Thyroid gland (tissue), 4 donors: ENCODE results near the gene PCDH1.

Experiments
- POLR2A ChIP-seq, 2 donors: fragments of 450-650 bp; IDR thresholded peaks; one replicate each; pipeline ENCODE4 v1.6.1; 2017; ENCODE audit warnings: antibody characterized with exemption in 2 of 2, mild to moderate bottlenecking in 2 of 2, moderate library complexity in 1 of 2
- TF ChIP-seq, protein P1 (sequence below), 6 experiments: fragments of 200-600 bp in 3 of 6; fragments of 450-650 bp in 3 of 6; sonication (generic) in 3 of 6; IDR thresholded peaks; one replicate each; pipeline ENCODE4 v1.5.1; 2016 to 2019; ENCODE audit warnings: antibody characterized with exemption in 6 of 6, mild to moderate bottlenecking in 2 of 6, inconsistent platforms in 1 of 6, moderate library complexity in 1 of 6

GRCh38 chr5:141823056-141823455 is 55.2 kb downstream of the PCDH1 start:
- TF ChIP-seq, protein P1, sequence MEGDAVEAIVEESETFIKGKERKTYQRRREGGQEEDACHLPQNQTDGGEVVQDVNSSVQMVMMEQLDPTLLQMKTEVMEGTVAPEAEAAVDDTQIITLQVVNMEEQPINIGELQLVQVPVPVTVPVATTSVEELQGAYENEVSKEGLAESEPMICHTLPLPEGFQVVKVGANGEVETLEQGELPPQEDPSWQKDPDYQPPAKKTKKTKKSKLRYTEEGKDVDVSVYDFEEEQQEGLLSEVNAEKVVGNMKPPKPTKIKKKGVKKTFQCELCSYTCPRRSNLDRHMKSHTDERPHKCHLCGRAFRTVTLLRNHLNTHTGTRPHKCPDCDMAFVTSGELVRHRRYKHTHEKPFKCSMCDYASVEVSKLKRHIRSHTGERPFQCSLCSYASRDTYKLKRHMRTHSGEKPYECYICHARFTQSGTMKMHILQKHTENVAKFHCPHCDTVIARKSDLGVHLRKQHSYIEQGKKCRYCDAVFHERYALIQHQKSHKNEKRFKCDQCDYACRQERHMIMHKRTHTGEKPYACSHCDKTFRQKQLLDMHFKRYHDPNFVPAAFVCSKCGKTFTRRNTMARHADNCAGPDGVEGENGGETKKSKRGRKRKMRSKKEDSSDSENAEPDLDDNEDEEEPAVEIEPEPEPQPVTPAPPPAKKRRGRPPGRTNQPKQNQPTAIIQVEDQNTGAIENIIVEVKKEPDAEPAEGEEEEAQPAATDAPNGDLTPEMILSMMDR (IDR thresholded peaks at IDR 0.05): no peak
- TF ChIP-seq POLR2A (IDR thresholded peaks at IDR 0.05): no peak
